ENCODE data around the gene DOLK. TPM values are rescaled to one million over a fixed set of nuclear protein-coding genes. Genes with fewer than 3 reads are reported as not detected.

DOLK gene
- total RNA-seq, 1 donor from 2014 or later = 14.4 TPM

GRCh38 chr9:128898845-128899565 lies 48.4 kb downstream of the DOLK start:
- DNase-seq (no peak), ATAC-seq (no peak)
- Histone ChIP-seq H3K4me3 (no peak overlapping the region), H3K27ac (peak overlapping the region; percentile 61), H3K9me3 (no peaks in the 10 kb centered on the region), H3K27me3 (ENCODE audit: low read depth) (no peaks in the 10 kb centered on the region), H3K36me3 (peaks cover 52% of the 10 kb centered on the region), H3K4me1 (peaks cover 51% of the 10 kb centered on the region)
- no peak for TF ChIP-seq CTCF (IDR thresholded peaks at IDR 0.05)
- intact Hi-C loops (cut with DNase I) = no loop called here

- Histone ChIP-seq H3K36me3 (peaks cover 58% of the 10 kb centered on the region), H3K9me3 (no peaks in the 10 kb centered on the region), H3K27me3 (ENCODE audit: low read depth) (no peaks in the 10 kb centered on the region), H3K4me1 (peaks cover 55% of the 10 kb centered on the region), H3K27ac (peak overlapping the region; percentile 61), H3K4me3 (no peak overlapping the region)
- DNase-seq = no peak
- intact Hi-C loops (cut with DNase I) = no loop called here
- no peak for ATAC-seq
- no peak for TF ChIP-seq CTCF (IDR thresholded peaks at IDR 0.05)
Measured at GRCh38 chr9:128898382-128898781, 49.0 kb downstream of the DOLK start.

GRCh38 chr9:128895556-128895955 lies 51.8 kb downstream of the DOLK start:
- peak overlapping the region; percentile 36 for H3K27ac ChIP-seq
- ATAC-seq (no peak), DNase-seq (no peak)

More at GRCh38 chr9:128895556-128895955, 51.8 kb downstream of the DOLK start:
- intact Hi-C loops (cut with DNase I) = no loop called here
- Histone ChIP-seq H3K4me1 (peaks cover 68% of the 10 kb centered on the region), H3K4me3 (no peak overlapping the region), H3K9me3 (no peaks in the 10 kb centered on the region), H3K27me3 (ENCODE audit: low read depth) (no peaks in the 10 kb centered on the region), H3K36me3 (peaks cover 75% of the 10 kb centered on the region)
- no peak for TF ChIP-seq CTCF (IDR thresholded peaks at IDR 0.05)

Other genes with a start within 250 kb of the DOLK start
- 11.1 TPM for gene PKN3, start 245.1 kb downstream of the DOLK start, total RNA-seq
- 29.4 TPM for gene ZDHHC12, start 223.5 kb downstream of the DOLK start, total RNA-seq
- 45.5 TPM for gene ZER1, start 175.7 kb downstream of the DOLK start, total RNA-seq
- 25.6 TPM for gene TBC1D13, start 160.3 kb downstream of the DOLK start, total RNA-seq
- gene ENDOG, start 129.1 kb downstream of the DOLK start, total RNA-seq = 21.5 TPM
- 32.1 TPM for gene SPOUT1, start 117.8 kb downstream of the DOLK start, total RNA-seq
- 7.1 TPM for gene KYAT1, start 65.7 kb downstream of the DOLK start, total RNA-seq
- gene LRRC8A, start 65.5 kb downstream of the DOLK start, total RNA-seq = 45.5 TPM
- 39.8 TPM for gene PHYHD1, start 26.6 kb downstream of the DOLK start, total RNA-seq
- 42.4 TPM for gene NUP188, start 96 bp upstream of the DOLK start, total RNA-seq
- 94.7 TPM for gene SH3GLB2, start 80.7 kb upstream of the DOLK start, total RNA-seq
- 21.2 TPM for gene MIGA2, start 89.0 kb upstream of the DOLK start, total RNA-seq
- gene DOLPP1, start 133.5 kb upstream of the DOLK start, total RNA-seq = 9.5 TPM
- 23.2 TPM for gene CRAT, start 163.2 kb upstream of the DOLK start, total RNA-seq
- gene PTPA, start 163.8 kb upstream of the DOLK start, total RNA-seq = 100 TPM
- 8.7 TPM for gene IER5L, start 230.7 kb upstream of the DOLK start, total RNA-seq